ENCODE results near the gene IRAK1. TPM values are rescaled to one million over a fixed set of nuclear protein-coding genes. Genes with fewer than 3 reads are reported as not detected.

The IRAK1 gene
- total RNA-seq, 1 donor from 2014 or later, result 86.1 TPM

- no peak for DNase-seq (ENCODE audit: extremely low spot score, unreplicated experiment)
- Mint-ChIP-seq H3K36me3 (peaks cover 5% of the 10 kb centered on the region), H3K27ac (no peak overlapping the region), H3K9me3 (no peaks in the 10 kb centered on the region), H3K4me1 (ENCODE audit: unreplicated experiment) (no peaks in the 10 kb centered on the region), H3K27me3 (no peaks in the 10 kb centered on the region), H3K4me3 (no peak overlapping the region)
- TF ChIP-seq CTCF (conservative IDR thresholded peaks at IDR 0.05), result no peak
Observed at GRCh38 chrX:154011376-154012335, 8.0 kb downstream of the IRAK1 start.

GRCh38 chrX:154010330-154011087 is 9.2 kb downstream of the IRAK1 start:
- Mint-ChIP-seq H3K27ac (no peak overlapping the region), H3K27me3 (no peaks in the 10 kb centered on the region), H3K4me3 (no peak overlapping the region), H3K9me3 (no peaks in the 10 kb centered on the region), H3K4me1 (ENCODE audit: unreplicated experiment) (no peaks in the 10 kb centered on the region), H3K36me3 (peaks cover 5% of the 10 kb centered on the region)
- no peak for TF ChIP-seq CTCF (conservative IDR thresholded peaks at IDR 0.05)
- DNase-seq (ENCODE audit: extremely low spot score, unreplicated experiment), result no peak

- H3K9me3 Mint-ChIP-seq, result no peaks in the 10 kb centered on the region
Observed at GRCh38 chrX:154008521-154008920, 11.2 kb downstream of the IRAK1 start.

GRCh38 chrX:154006947-154007346 is 12.8 kb downstream of the IRAK1 start:
- Mint-ChIP-seq H3K27ac (no peak overlapping the region), H3K4me1 (ENCODE audit: unreplicated experiment) (peaks cover 5% of the 10 kb centered on the region), H3K27me3 (no peaks in the 10 kb centered on the region), H3K4me3 (no peak overlapping the region), H3K9me3 (no peaks in the 10 kb centered on the region), H3K36me3 (peaks cover 5% of the 10 kb centered on the region)
- no peak for DNase-seq (ENCODE audit: extremely low spot score, unreplicated experiment)
- TF ChIP-seq CTCF (conservative IDR thresholded peaks at IDR 0.05), result no peak

More at GRCh38 chrX:154008521-154008920, 11.2 kb downstream of the IRAK1 start:
- no peak overlapping the region for H3K27ac Mint-ChIP-seq
- H3K27me3 Mint-ChIP-seq, result no peaks in the 10 kb centered on the region
- H3K36me3 Mint-ChIP-seq, result peaks cover 5% of the 10 kb centered on the region
- H3K4me3 Mint-ChIP-seq, result no peak overlapping the region
- no peak for TF ChIP-seq CTCF (conservative IDR thresholded peaks at IDR 0.05)
- no peak for DNase-seq (ENCODE audit: extremely low spot score, unreplicated experiment)
- H3K4me1 Mint-ChIP-seq (ENCODE audit: unreplicated experiment), result peaks cover 5% of the 10 kb centered on the region

GRCh38 chrX:154004315-154004714 is 15.4 kb downstream of the IRAK1 start:
- Mint-ChIP-seq H3K9me3 (no peaks in the 10 kb centered on the region), H3K27ac (peak overlapping the region; percentile 0), H3K27me3 (no peaks in the 10 kb centered on the region), H3K4me1 (ENCODE audit: unreplicated experiment) (peaks cover 10% of the 10 kb centered on the region), H3K4me3 (no peak overlapping the region), H3K36me3 (peaks cover 8% of the 10 kb centered on the region)
- no peak for DNase-seq (ENCODE audit: extremely low spot score, unreplicated experiment)
- no peak for TF ChIP-seq CTCF (conservative IDR thresholded peaks at IDR 0.05)

Measured in type B pancreatic cell (in vitro differentiated cells).